ENCODE results near the gene SEL1L3. TPM values are rescaled to one million over a fixed set of nuclear protein-coding genes. Genes with fewer than 3 reads are reported as not detected.
A peak's percentile ranks its signal among the peaks of the same experiment; 100 is the strongest.

SEL1L3 gene
- total RNA-seq, 1 donor, result 83.5 TPM

GRCh38 chr4:25750874-25751273, 111.9 kb downstream of the SEL1L3 start:
- H3K4me3 ChIP-seq (ENCODE audit: low read depth, low read length), result no peak overlapping the region
- DNase-seq (ENCODE audit: low read depth), result no peak

GRCh38 chr4:25749150-25749794, 113.5 kb downstream of the SEL1L3 start:
- no peak overlapping the region for H3K4me3 ChIP-seq (ENCODE audit: low read depth, low read length)
- no peak for DNase-seq (ENCODE audit: low read depth)
- TF ChIP-seq, protein P1, sequence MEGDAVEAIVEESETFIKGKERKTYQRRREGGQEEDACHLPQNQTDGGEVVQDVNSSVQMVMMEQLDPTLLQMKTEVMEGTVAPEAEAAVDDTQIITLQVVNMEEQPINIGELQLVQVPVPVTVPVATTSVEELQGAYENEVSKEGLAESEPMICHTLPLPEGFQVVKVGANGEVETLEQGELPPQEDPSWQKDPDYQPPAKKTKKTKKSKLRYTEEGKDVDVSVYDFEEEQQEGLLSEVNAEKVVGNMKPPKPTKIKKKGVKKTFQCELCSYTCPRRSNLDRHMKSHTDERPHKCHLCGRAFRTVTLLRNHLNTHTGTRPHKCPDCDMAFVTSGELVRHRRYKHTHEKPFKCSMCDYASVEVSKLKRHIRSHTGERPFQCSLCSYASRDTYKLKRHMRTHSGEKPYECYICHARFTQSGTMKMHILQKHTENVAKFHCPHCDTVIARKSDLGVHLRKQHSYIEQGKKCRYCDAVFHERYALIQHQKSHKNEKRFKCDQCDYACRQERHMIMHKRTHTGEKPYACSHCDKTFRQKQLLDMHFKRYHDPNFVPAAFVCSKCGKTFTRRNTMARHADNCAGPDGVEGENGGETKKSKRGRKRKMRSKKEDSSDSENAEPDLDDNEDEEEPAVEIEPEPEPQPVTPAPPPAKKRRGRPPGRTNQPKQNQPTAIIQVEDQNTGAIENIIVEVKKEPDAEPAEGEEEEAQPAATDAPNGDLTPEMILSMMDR (IDR thresholded peaks at IDR 0.05; ENCODE audit: insufficient read depth, low read length), result no peak

More at GRCh38 chr4:25750874-25751273, 111.9 kb downstream of the SEL1L3 start:
- TF ChIP-seq, protein P1 (IDR thresholded peaks at IDR 0.05; ENCODE audit: insufficient read depth, low read length), result no peak

- TF ChIP-seq, protein P1 (IDR thresholded peaks at IDR 0.05; ENCODE audit: insufficient read depth, low read length), result no peak
- peak; percentile 4 for DNase-seq (ENCODE audit: low read depth)
- H3K4me3 ChIP-seq (ENCODE audit: low read depth, low read length), result no peak overlapping the region
These were observed 118.8 kb downstream of the SEL1L3 start for GRCh38 chr4:25743971-25744370.

GRCh38 chr4:25729564-25729963, 133.2 kb downstream of the SEL1L3 start:
- DNase-seq (ENCODE audit: low read depth), result no peak
- TF ChIP-seq, protein P1 (IDR thresholded peaks at IDR 0.05; ENCODE audit: insufficient read depth, low read length), result no peak
- no peak overlapping the region for H3K4me3 ChIP-seq (ENCODE audit: low read depth, low read length)

GRCh38 chr4:25728886-25729285, 133.9 kb downstream of the SEL1L3 start:
- no peak for DNase-seq (ENCODE audit: low read depth)
- TF ChIP-seq, protein P1 (IDR thresholded peaks at IDR 0.05; ENCODE audit: insufficient read depth, low read length), result no peak
- H3K4me3 ChIP-seq (ENCODE audit: low read depth, low read length), result no peak overlapping the region

- DNase-seq (ENCODE audit: low read depth), result no peak
- TF ChIP-seq, protein P1 (IDR thresholded peaks at IDR 0.05; ENCODE audit: insufficient read depth, low read length), result no peak
- H3K4me3 ChIP-seq (ENCODE audit: low read depth, low read length), result no peak overlapping the region
These were observed 134.9 kb downstream of the SEL1L3 start for GRCh38 chr4:25727711-25728493.
